ENCODE results near the gene PHKA2.

PHKA2 gene

DNA sequence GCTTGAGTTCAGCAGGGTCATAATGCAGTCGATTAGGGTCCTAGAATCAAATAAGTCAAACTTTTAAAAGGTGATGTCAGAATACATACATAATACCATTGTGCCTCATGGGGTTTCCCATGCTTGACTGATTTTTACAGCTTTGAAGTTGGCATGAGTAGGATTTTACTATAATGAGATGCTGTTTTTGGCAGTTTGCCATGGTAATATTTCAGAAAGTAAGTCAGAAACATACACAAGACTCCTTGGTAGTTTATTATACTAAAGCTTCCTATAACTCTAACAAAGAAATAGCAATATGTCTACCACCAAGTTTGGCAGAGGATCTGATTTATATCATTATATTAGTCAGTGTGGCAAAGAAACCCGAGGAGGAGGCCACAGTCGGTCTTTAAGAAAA, 45.2 kb downstream of the PHKA2 start:
- H3K9me3 ChIP-seq: no peaks in the 10 kb centered on the region
- DNase-seq (ENCODE audit: low spot score in 2 of 2): no peak
- in situ Hi-C loops (cut with MboI; ENCODE audit: low sequenced_read_pairs): no loop called here
- H3K4me3 ChIP-seq: no peak overlapping the region
- H3K4me1 ChIP-seq: no peaks in the 10 kb centered on the region
- no peaks in the 10 kb centered on the region for H3K27me3 ChIP-seq (ENCODE audit: low read depth)
- H3K36me3 ChIP-seq (replicated peaks): peaks cover 37% of the 10 kb centered on the region

DNA sequence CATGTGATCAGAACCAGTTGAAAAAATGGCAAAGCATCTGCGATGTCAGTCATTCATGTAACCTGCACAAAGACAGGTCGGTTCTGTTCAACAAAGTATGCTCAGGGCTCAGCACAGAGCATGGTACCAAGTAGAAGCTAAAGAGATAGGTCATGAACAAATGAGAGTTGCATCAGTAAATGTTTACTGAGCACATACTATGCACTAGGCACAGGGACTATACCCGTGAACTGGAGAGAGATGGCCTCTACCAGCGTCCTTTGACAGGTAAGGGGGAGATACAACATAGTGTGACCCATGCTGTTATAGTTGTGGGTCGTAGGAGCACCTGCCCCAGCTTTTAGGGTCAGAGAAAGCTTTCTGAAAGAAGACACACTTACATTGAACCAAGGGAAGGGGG, 46.7 kb downstream of the PHKA2 start:
- in situ Hi-C loops (cut with MboI; ENCODE audit: low sequenced_read_pairs): no loop called here
- DNase-seq (ENCODE audit: low spot score in 2 of 2): no peak
- peaks cover 33% of the 10 kb centered on the region for H3K36me3 ChIP-seq (replicated peaks)

DNA sequence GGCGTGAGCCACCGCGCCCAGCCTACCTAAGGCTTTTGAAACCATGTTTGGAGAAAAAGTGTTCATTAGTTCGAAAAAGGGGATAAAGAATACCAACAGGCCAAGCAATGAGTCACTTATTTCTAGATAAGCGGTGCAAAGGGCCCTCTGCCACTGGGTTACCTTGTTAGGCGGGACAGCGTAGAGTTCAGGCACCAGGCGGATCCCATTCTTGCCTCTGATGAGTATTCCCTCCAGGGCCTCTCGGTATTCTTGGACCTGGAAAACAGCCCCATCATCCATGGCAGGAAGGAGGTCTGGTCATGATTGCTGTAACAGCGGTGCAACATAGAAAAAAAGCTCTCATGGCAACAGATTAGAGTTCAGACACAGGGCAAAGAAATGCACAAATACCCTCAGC, 48.0 kb downstream of the PHKA2 start:
- Histone ChIP-seq H3K36me3 (replicated peaks) (peaks cover 31% of the 10 kb centered on the region), H3K27me3 (ENCODE audit: low read depth) (no peaks in the 10 kb centered on the region), H3K9me3 (no peaks in the 10 kb centered on the region), H3K4me1 (no peaks in the 10 kb centered on the region), H3K4me3 (no peak overlapping the region)
- in situ Hi-C loops (cut with MboI; ENCODE audit: low sequenced_read_pairs): no loop called here
- DNase-seq (ENCODE audit: low spot score in 2 of 2): no peak

More for the DNA sequence above, 46.7 kb downstream of the PHKA2 start:
- Histone ChIP-seq H3K4me3 (no peak overlapping the region), H3K9me3 (no peaks in the 10 kb centered on the region), H3K4me1 (no peaks in the 10 kb centered on the region), H3K27me3 (ENCODE audit: low read depth) (no peaks in the 10 kb centered on the region)

DNA sequence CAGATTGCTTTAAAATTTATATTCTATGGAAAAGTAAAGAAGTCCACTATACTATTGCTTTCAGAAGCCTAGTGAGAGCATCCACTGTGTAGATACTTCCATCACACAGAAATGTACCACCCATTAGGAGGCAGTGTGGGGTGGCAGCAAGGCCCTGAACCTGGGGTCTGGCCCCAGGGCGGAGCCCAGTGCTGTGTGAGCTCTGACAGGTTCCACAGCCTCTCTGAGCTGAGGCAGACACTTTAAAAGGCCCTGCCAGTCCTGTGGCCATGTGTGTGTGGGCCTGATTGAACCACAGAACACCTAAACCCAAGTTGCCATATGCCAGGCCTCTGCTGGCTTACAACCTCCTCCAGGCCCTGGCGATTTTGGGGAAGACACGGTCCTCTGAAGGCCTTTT, 49.2 kb downstream of the PHKA2 start:
- H3K9me3 ChIP-seq: no peaks in the 10 kb centered on the region
- H3K4me1 ChIP-seq: no peaks in the 10 kb centered on the region
- no peak for DNase-seq (ENCODE audit: low spot score in 2 of 2)
- no peaks in the 10 kb centered on the region for H3K27me3 ChIP-seq (ENCODE audit: low read depth)
- H3K4me3 ChIP-seq: no peak overlapping the region
- in situ Hi-C loops (cut with MboI; ENCODE audit: low sequenced_read_pairs): no loop called here
- peaks cover 30% of the 10 kb centered on the region for H3K36me3 ChIP-seq (replicated peaks)

DNA sequence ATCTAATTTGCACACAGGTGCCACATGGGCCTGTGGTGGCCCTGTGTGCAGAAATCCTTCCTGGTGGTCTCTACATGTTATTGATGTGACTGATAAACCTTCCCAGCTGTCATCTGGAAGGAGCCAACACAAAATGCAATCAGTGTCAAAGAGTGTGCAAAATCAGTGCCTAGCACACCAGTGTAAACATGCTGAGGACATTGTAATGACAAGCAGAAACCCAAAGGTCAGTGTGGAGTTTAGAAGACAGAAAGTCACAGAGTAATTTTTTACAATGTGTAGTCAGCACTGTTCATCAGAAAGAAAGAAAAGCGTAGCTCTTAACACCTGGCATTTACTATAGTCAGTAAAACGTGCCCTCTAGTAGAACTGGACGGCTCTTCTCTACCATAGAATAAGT, 50.3 kb downstream of the PHKA2 start:
- H3K9me3 ChIP-seq: no peaks in the 10 kb centered on the region
- in situ Hi-C loops (cut with MboI; ENCODE audit: low sequenced_read_pairs): no loop called here
- no peaks in the 10 kb centered on the region for H3K4me1 ChIP-seq
- no peaks in the 10 kb centered on the region for H3K27me3 ChIP-seq (ENCODE audit: low read depth)
- peaks cover 28% of the 10 kb centered on the region for H3K36me3 ChIP-seq (replicated peaks)
- no peak overlapping the region for H3K4me3 ChIP-seq
- no peak for DNase-seq (ENCODE audit: low spot score in 2 of 2)

DNA sequence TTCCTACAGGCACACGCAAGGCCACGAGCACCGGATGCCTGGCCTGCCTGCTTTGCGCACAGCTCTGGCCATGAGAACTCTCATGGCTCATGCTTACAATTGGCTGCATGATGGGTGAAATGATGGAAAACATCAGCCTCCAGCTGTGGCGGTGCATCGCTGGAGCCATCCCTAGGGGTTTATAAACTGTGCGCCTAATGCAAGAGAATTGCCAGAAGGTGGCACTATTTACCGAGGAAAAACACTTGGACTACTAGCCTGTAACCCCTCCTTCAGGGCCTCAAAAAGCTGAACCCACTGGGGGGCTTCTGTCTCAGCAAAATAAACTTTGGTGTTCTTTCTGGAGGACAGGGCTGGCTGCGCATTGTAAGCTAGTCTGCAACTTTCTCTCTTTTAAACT, 51.9 kb downstream of the PHKA2 start:
- no peaks in the 10 kb centered on the region for H3K4me1 ChIP-seq
- peak; percentile 11 to 42 for DNase-seq (ENCODE audit: low spot score in 2 of 2)
- H3K36me3 ChIP-seq (replicated peaks): peaks cover 13% of the 10 kb centered on the region
- in situ Hi-C loops (cut with MboI; ENCODE audit: low sequenced_read_pairs): no loop called here
- no peak overlapping the region for H3K4me3 ChIP-seq
- H3K27me3 ChIP-seq (ENCODE audit: low read depth): no peaks in the 10 kb centered on the region
- no peaks in the 10 kb centered on the region for H3K9me3 ChIP-seq

DNA sequence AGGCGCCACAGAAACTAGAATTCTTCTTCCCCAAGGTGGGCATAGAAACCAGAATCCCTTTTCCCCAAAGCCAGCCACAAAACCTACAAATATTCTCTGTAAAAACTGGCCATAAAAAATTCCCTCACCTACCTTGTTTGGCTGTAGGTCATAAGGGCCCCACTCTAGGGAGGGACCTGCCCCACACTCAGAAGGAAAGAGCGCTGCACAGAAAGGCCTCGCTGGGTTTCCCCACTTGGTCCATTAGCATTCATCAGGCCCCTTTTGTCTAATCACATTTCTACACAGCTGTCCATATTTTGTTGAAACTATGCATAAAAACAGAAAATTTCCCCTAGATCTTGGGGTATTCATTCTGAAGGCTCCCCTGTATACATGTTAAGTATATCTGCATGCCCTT, 54.1 kb downstream of the PHKA2 start:
- Histone ChIP-seq H3K27me3 (ENCODE audit: low read depth) (no peaks in the 10 kb centered on the region), H3K4me3 (no peak overlapping the region), H3K4me1 (no peaks in the 10 kb centered on the region), H3K9me3 (no peaks in the 10 kb centered on the region), H3K36me3 (replicated peaks) (peaks cover 16% of the 10 kb centered on the region)
- no peak for DNase-seq (ENCODE audit: low spot score in 2 of 2)
- in situ Hi-C loops (cut with MboI; ENCODE audit: low sequenced_read_pairs): no loop called here

DNA sequence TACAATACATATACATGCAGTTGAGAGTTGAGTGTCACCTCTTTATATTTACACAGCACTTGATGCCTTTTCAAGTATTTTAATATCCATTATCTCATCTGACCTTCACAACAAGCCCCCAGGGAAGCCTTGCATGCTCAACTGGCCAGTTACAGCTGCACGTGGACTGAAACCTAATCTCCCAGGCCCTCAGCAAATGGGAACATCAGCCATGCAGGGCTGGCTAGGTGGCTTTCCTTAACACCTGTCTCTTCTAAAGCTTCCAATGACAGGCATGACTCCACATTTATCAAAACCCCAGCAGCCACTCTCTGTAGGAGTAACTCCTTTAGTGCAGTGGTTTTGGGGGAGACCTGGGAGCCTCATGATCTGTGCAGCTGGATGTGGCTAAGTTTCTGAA, 56.4 kb downstream of the PHKA2 start:
- DNase-seq (ENCODE audit: low spot score in 2 of 2): no peak
- H3K4me1 ChIP-seq: no peaks in the 10 kb centered on the region
- no peak overlapping the region for H3K4me3 ChIP-seq
- H3K27me3 ChIP-seq (ENCODE audit: low read depth): no peaks in the 10 kb centered on the region
- no peaks in the 10 kb centered on the region for H3K9me3 ChIP-seq
- in situ Hi-C loops (cut with MboI; ENCODE audit: low sequenced_read_pairs): no loop called here
- peaks cover 21% of the 10 kb centered on the region for H3K36me3 ChIP-seq (replicated peaks)

DNA sequence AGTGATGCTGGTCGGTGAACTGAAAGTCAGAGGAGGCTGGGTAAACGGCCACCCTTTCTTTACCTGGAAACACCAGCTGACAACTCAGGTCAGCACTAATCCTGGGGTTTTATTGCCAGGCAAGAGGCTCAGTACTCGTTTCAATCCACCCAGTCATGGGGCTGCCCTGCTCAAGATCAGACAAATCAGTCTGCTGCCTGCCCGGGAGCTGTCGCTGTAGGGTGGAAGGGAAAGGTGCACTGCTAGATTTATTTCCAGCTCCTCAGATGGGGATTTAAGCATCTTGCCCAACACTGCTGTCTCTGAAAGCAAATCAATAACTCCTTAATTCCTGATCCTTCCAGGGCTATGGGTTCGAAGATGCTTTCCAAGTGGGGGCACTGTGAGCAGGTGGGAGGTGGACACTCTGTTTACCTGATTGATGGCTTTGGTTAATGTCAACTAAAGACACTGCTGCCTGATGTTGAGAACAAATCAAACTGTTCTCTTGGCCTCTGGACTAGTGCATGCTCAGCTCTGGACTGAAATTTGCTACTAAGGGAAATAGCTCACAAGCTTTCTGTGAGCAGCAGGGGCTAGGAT, 59.3 kb downstream of the PHKA2 start:
- Histone ChIP-seq H3K9me3 (no peaks in the 10 kb centered on the region), H3K27me3 (ENCODE audit: low read depth) (no peaks in the 10 kb centered on the region), H3K36me3 (replicated peaks) (peaks cover 15% of the 10 kb centered on the region), H3K4me1 (no peaks in the 10 kb centered on the region), H3K4me3 (no peak overlapping the region)
- in situ Hi-C loops (cut with MboI; ENCODE audit: low sequenced_read_pairs): no loop called here
- no peak for DNase-seq (ENCODE audit: low spot score in 2 of 2)

DNA sequence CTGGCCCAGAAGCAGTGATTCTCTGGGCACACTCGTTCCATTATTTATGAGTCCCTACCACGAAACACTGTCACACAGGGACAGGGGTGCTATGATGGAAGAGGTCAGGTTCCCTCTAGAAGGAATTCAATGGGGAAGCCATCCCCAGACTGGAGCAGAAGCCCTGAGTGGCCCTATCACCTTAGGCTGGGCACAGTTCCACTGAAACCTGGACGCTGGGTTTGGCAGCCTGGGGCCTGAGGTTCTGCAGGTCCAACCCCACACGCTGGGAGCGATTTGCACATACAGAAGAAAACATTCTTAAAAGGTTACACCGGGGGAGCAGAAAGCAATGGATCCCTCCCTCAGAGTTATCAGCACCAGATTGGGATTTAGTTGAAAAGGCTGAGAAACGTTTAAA, 63.3 kb downstream of the PHKA2 start:
- no peaks in the 10 kb centered on the region for H3K27me3 ChIP-seq (ENCODE audit: low read depth)

DNA sequence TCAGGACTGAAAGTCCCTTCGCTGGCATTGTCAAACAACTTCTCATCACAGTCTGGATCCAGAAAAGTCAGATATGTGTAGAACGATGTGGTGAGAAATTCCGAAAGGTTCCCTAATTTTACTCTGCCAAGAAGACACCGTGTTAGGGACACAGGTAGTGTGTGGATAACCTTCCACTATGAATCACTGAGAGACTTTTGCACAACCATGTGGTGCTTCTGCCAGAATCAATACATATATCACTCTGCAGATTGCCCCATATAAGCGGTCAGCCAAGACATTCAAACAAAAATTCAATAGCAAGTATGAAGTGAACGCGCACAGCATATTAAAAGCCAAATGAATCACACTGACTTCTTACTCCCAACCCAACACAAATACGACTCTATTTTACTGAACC, 63.8 kb downstream of the PHKA2 start:
- Histone ChIP-seq H3K36me3 (replicated peaks) (peaks cover 38% of the 10 kb centered on the region), H3K27me3 (ENCODE audit: low read depth) (no peaks in the 10 kb centered on the region), H3K4me3 (no peak overlapping the region), H3K4me1 (no peaks in the 10 kb centered on the region), H3K9me3 (no peaks in the 10 kb centered on the region)
- in situ Hi-C loops (cut with MboI; ENCODE audit: low sequenced_read_pairs): no loop called here
- DNase-seq (ENCODE audit: low spot score in 2 of 2): no peak

More for the DNA sequence above, 63.3 kb downstream of the PHKA2 start:
- in situ Hi-C loops (cut with MboI; ENCODE audit: low sequenced_read_pairs): no loop called here
- DNase-seq (ENCODE audit: low spot score in 2 of 2): no peak
- Histone ChIP-seq H3K4me1 (no peaks in the 10 kb centered on the region), H3K4me3 (no peak overlapping the region), H3K9me3 (no peaks in the 10 kb centered on the region), H3K36me3 (replicated peaks) (peaks cover 38% of the 10 kb centered on the region)

DNA sequence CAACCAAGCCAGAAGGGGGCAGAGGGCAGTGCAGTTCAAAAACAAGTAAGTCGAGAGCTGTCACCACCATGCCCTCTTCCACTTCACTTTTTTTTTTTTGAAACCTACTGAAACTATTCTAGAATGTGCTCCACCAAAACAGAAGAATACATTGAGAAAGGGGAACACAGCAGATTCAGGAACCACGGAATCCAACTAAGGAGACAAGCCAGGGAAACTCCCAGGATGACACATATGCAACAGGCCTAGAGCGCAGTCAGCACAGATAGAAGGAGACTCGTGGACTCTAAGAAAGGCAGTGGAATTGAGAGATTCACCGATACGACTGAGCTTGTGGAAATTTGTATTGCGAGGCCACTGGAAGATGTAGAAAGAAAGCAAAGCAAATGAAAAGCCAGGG, 66.1 kb downstream of the PHKA2 start:
- H3K9me3 ChIP-seq: no peaks in the 10 kb centered on the region
- H3K4me3 ChIP-seq: no peak overlapping the region
- no peaks in the 10 kb centered on the region for H3K27me3 ChIP-seq (ENCODE audit: low read depth)
- in situ Hi-C loops (cut with MboI; ENCODE audit: low sequenced_read_pairs): no loop called here
- no peaks in the 10 kb centered on the region for H3K4me1 ChIP-seq
- no peak for DNase-seq (ENCODE audit: low spot score in 2 of 2)
- peaks cover 34% of the 10 kb centered on the region for H3K36me3 ChIP-seq (replicated peaks)

DNA sequence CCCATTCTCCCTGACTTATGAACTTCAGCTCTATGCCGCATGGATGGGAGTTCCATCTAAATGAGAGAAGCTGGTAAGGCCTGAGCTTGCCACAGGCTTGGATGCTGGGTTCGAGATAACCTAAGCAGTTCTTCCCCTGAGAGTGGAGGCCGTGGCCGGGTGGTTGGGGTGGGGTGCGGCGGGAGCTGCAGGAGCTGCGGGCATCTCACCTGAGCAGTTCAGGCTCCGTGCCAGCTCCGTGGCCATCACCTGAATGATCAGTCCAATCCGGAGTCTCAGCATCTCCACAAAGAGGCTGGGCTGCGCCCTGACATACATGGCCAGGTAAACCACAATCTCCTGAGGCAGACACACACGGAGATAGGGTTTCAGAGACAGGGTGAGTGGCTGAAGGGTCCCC, 77.6 kb downstream of the PHKA2 start:
- Histone ChIP-seq H3K4me3 (no peak overlapping the region), H3K27me3 (ENCODE audit: low read depth) (no peaks in the 10 kb centered on the region), H3K9me3 (no peaks in the 10 kb centered on the region), H3K4me1 (no peaks in the 10 kb centered on the region), H3K36me3 (replicated peaks) (peaks cover 39% of the 10 kb centered on the region)
- no peak for DNase-seq (ENCODE audit: low spot score in 2 of 2)
- in situ Hi-C loops (cut with MboI; ENCODE audit: low sequenced_read_pairs): no loop called here

DNA sequence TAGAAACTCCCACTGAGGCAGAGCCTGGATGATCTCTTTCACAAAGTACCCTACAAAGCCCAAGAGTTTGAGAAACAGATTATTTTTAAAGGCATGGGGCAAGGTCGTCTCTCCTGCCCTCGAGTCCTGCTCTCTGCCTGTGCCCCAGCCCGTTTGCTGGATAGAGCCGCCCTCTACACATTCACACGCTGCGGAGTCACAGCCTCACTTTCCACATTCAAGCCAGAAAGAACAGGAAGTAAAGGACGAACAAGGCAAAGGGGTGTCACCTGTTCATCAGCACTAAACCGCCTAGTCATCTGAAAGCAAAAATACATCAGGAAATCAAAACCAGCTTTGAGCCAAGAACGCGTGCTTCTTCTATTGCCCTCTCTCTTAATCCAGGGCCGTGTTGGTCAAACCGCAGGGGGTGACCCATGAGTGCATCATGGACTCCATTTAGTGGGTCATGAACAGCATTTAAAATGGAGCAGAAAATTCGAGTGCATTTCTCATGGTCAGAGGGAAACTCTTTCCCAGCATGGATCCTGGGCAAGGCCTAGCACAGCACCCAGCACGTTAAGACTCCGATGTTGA, 83.4 kb downstream of the PHKA2 start:
- in situ Hi-C loops (cut with MboI; ENCODE audit: low sequenced_read_pairs): no loop called here
- no peak overlapping the region for H3K4me3 ChIP-seq
- DNase-seq (ENCODE audit: low spot score in 2 of 2): no peak
- peaks cover 9% of the 10 kb centered on the region for H3K36me3 ChIP-seq (replicated peaks)
- no peaks in the 10 kb centered on the region for H3K4me1 ChIP-seq
- H3K27me3 ChIP-seq (ENCODE audit: low read depth): no peaks in the 10 kb centered on the region
- no peaks in the 10 kb centered on the region for H3K9me3 ChIP-seq
